Urinary bladder (tissue), 4 donors: ENCODE results near the gene ASL. TPM values are rescaled to one million over a fixed set of nuclear protein-coding genes. Genes with fewer than 3 reads are reported as not detected.
"Not testable (repeated sequence)": the region's sequence is repeated elsewhere in the genome, so short reads cannot be mapped to it uniquely, and the experiment has no call there.

Experiments
- DNase-seq: peaks from one replicate; pipeline ENCODE4 v3.0.0-alpha.2; 2015; ENCODE audit errors: extremely low spot score
- H3K27ac ChIP-seq: one replicate; pipeline ENCODE4 v1.5.1; 2013; ENCODE audit warnings: low read depth, mild to moderate bottlenecking, moderate library complexity
- H3K36me3 ChIP-seq: one replicate; pipeline ENCODE4 v1.6.1; 2013; ENCODE audit warnings: mild to moderate bottlenecking, moderate library complexity; ENCODE audit not compliant: insufficient read depth
- H3K4me1 ChIP-seq: one replicate; pipeline ENCODE4 v1.6.1; 2013; ENCODE audit warnings: mild to moderate bottlenecking, moderate library complexity; ENCODE audit not compliant: insufficient read depth
- H3K4me3 ChIP-seq: one replicate; pipeline ENCODE4 v1.5.1; 2013; ENCODE audit warnings: low read depth, low read length
- WGBS: extraction: QIAGEN DNeasy Blood & Tissue Kit; methylation state at CpG from one replicate; pipeline ENCODE4 v1.1.7; 2013; 5-methylcytosine and 5-hydroxymethylcytosine counted together
- polyA plus RNA-seq: library from polyadenylated mRNA; stranded (reverse); fragments of 200-250 nt; gene quantifications from one replicate; pipeline ENCODE4 v1.2.3, GENCODE V29; 2013
- total RNA-seq: library from RNA; depleted of rRNA; stranded (reverse); fragments of >200 nt; gene quantifications from one replicate; pipeline ENCODE4 v1.2.3, GENCODE V29; 2014
- donor health status: healthy with polysubstance abuse.
- donor health status: healthy.

The ASL gene
- total and polyA plus RNA-seq, 2 donors, result 11.1 to 34.9 TPM

DNA sequence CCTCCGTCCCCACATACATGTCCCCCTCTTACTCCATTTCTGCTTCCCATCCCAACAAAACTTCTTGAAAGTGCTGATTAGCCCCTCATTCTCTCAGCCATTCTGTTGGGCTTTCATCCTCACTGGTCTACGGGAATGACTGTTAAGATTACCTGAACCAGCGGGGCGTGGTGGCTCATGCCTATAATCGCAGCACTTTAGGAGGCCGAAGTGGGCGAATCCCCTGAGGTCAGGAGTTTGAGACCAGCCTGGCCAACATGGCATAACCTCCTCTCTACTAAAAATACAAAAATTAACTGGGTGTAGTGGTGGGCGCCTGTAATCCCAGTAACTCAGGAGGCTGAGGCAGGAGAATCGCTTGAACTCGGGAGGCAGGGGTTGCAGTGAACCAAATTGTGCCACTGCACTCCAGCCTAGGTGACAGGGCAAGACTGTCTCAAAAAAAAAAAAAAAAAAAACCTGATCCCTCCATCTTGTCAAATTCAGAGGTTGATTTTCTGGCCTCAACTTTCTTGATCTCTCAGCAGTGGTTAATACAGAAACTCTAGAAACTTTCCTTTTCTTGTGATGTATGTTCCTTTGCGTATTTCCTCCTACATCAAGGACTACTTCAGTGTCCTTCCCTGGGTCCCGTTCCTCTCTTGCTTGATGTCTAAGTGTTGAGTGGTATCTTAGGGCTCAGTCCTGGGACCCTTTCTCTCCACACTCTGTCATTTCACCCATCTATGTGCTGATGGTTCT lies 41.2 kb downstream of the ASL start:
- not testable (repeated sequence) for H3K4me3 ChIP-seq, H3K4me1 ChIP-seq, H3K27ac ChIP-seq, DNase-seq, H3K36me3 ChIP-seq
- WGBS, result 94% methylated on average over 12 of the region's 12 CpGs

DNA sequence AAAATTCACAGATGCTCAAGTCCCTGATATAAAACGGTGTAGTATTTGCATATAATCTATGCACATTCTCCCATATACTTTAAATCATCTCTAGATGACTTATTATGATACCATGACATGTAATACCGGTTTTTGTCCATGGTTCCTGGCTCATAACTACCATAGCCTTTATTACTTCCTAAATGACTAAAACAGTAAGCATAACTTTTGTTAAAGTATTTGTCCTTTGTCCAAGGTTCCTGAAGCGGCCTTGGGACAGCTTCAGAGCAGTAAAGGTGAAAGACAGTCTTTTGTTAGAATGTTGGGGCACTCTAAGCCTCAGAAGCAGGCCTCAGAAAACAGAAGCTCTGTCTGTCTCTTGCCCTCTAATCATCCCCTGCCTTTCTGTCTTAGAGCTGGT lies 43.0 kb downstream of the ASL start:
- Histone ChIP-seq H3K27ac (no peak overlapping the region), H3K4me3 (no peak overlapping the region), H3K36me3 (no peaks in the 10 kb centered on the region), H3K4me1 (peaks cover 7% of the 10 kb centered on the region)
- no peak for DNase-seq
- 71% methylated on average over 3 of the region's 3 CpGs for WGBS

DNA sequence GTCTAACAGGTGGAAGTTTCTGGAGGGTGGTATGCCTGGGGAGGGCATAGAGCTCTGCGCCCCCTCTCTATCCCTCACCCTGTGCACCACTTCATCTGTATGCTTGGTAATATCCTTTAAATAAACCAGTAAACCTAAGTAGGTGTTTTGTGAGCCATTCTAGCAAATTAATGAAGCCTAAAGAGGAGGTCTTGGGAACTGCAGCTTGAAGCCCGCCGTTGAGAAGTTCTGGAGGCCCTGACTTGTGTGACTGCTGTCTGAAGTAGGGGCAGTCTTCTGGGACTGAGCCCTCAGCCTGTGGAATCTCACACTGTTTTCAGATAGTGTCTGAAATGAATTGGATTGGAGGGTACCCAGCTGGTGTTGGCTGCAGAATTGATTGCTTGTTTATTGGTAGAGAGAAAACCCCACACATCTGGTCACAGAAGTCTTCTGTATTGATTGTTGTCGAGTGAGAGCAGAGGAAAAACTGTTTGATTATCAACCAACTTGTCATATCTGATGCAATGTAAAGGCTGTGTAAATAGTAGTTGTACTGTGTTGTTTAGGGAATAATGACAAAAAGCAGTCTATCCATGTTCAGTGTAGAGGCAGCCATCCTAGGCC lies 43.7 kb downstream of the ASL start:
- H3K4me1 ChIP-seq, result peaks cover 7% of the 10 kb centered on the region
- no peak overlapping the region for H3K27ac ChIP-seq
- DNase-seq, result no peak
- WGBS, result 78% methylated on average over 4 of the region's 4 CpGs
- no peaks in the 10 kb centered on the region for H3K36me3 ChIP-seq
- no peak overlapping the region for H3K4me3 ChIP-seq

DNA sequence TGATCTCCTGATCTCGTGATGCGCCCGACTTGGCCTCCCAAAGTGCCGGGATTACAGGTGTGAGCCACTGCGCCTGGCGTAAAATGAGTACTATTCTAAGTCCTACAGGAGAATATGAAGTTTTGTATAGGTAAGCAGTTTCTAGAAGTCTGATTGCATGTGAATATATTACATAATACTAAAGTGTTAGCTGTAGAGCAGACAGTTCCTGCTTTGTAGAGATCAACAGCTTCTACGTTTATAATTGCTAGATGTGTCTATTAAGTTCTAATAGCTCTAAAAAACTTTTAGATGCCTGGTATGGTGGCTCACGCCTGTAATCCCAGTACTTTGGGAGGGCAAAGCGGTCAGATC lies 47.5 kb downstream of the ASL start:
- H3K4me3 ChIP-seq, result no peak overlapping the region
- no peak for DNase-seq
- peaks cover 4% of the 10 kb centered on the region for H3K4me1 ChIP-seq
- H3K36me3 ChIP-seq, result no peaks in the 10 kb centered on the region
- H3K27ac ChIP-seq, result no peak overlapping the region
- WGBS, result 92% methylated on average over 9 of the region's 9 CpGs

DNA sequence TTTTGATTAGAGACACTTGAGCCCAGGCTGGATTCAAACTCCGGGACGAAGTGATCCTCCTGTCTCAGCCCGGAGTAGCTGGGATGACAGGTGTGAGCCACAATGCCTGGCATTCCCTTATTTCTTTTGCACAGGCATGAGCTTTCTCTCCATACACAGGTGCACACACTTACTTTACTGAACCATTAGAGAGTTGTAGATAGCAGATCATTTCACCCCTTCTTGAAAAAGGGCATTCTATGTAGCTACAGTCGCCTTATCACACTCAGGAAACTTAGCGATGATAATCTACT lies 48.9 kb downstream of the ASL start:
- not testable (repeated sequence) for H3K27ac ChIP-seq, H3K36me3 ChIP-seq, H3K4me1 ChIP-seq, DNase-seq, H3K4me3 ChIP-seq
- 61% methylated on average over 5 of the region's 5 CpGs for WGBS

DNA sequence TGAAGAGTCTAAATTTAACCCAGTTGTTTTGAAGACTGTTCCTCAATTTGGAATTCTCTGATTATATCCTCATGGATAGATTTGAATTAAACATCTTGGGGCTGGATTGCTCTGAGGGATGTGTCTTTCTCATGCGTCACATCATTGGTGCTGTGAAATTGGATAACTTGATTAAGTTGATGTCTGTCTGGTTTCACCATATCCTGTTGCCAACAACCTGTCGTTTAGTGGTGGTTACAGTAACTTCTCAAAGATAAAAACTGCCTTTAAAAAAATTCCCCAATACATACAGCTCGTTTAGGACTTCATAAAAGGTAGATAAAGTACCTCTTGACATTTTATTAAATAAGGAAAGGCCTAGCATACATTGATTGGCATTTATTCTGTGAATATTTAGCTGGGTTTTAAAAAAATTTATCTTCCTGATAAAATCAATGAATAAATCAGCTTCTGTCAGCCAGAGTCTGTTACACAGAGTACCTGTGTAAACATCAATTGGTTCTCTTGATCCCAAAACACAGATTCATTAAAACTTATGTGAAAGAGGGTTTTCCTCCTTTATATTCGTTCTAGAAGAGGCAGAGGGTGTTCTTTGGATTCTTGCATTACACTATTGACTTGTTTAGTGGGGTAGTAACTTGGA lies 49.6 kb downstream of the ASL start:
- Histone ChIP-seq H3K27ac (no peak overlapping the region), H3K36me3 (no peaks in the 10 kb centered on the region), H3K4me3 (no peak overlapping the region), H3K4me1 (no peaks in the 10 kb centered on the region)
- 47% methylated on average over 4 of the region's 4 CpGs for WGBS
- DNase-seq, result no peak

DNA sequence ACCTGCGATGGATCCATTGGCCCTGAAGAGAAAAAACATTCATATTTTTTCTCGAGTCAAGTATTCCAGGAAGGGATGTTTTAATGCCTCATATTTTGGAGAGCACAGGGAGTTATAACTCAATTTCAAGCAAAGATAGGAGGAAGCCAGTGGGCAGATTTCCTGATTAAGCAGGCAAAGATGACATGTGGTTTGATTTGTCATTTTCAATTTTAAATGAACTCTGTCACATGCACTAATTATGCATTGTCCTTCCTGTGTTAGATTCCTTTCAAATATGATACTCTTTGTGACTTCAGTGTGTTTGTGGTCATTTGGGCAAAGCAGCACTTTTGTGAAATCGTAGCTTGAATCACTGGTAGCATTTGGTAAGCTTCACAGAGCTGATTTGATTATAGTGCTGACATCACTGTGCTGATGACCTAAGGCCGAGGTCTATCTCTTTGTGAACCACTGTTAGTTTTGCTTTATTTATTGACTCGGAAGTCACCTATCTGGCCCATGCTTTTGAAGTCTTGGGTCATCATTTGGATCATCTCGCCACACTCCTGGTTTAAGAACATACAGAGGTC lies 50.2 kb downstream of the ASL start:
- H3K36me3 ChIP-seq, H3K4me3 ChIP-seq, H3K27ac ChIP-seq, DNase-seq, H3K4me1 ChIP-seq: not testable (repeated sequence)
- 75% methylated on average over 6 of the region's 6 CpGs for WGBS

DNA sequence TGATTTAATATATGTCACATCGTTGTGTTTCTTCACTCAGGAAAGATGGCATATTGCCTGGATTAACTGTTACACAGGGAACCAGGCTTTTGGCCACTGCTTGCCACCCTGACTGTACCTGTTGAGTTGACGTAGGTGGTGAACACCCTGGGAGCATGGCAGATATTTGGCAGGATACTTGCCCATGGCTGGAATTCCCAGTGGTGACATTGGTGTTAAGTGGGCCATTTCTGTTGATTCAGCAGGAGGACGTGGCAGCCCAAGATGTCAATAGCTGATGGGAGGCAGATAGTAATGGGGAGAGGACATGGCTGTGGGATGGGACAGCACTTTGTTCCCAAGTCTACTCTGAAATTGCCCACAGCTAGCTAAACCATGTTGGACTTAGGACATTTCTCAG lies 51.6 kb downstream of the ASL start:
- not testable (repeated sequence) for H3K4me3 ChIP-seq, H3K4me1 ChIP-seq, H3K27ac ChIP-seq, H3K36me3 ChIP-seq, DNase-seq
- 87% methylated on average over 3 of the region's 3 CpGs for WGBS

DNA sequence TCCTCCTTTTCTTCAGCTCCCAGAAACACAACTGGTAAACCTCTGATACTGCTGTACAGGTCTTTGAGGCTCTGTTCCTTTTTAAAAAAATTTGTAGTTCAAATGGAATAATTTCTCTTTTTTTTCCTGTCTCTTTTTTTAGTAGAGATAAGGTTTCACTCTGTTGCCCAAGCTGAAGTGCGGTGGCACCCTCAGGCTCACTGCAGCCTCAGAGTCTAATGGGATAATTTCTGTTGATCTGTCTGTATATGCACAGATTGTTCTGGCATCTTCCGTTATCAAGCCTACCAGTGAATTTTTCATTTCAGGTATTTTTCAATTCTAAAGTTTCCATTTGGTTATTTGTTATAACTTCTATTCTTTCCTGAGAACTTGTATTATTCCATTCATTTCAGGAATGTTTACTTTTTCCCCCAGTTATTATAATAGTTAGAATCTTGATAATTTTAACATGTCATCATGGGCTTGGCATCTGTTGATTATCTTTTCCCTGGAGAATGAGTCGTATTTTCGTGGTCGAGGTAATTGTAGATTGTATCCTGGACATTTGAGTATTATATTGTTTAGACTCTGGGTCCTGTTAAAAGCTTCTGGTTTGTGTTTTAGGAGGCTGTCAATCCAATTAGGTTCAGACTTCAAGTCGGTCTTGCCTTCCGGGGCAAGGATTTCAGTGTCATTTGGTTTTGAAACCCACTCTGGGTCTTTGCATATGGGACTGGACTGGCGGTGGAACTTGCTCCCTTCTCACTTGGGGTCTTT lies 63.6 kb downstream of the ASL start:
- H3K36me3 ChIP-seq, result peaks cover 2% of the 10 kb centered on the region
- DNase-seq, result no peak
- 60% methylated on average over 8 of the region's 8 CpGs for WGBS
- H3K4me1 ChIP-seq, result no peaks in the 10 kb centered on the region
- no peak overlapping the region for H3K27ac ChIP-seq
- no peak overlapping the region for H3K4me3 ChIP-seq

DNA sequence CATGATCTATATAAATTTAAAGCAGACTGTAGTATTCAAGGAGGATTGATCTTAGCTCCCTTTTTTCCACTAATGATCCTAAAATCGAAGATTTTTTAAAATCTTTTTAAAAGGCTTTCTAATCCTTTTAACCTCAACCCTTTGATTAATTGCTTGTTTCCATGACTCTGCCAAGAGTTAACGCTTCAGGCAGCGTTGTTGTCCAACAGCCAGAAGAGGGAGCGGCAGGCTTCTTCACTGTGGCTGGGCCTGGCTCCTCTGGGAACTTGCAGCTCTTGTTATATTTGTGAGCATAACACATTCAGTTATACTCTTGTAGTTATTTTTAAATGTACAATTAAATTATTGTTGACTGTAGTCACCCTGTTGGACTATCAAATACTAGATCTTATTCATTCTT lies 65.3 kb downstream of the ASL start:
- no peak overlapping the region for H3K4me3 ChIP-seq
- WGBS, result 20% methylated on average over 4 of the region's 4 CpGs
- no peaks in the 10 kb centered on the region for H3K4me1 ChIP-seq
- DNase-seq, result no peak
- H3K36me3 ChIP-seq, result peaks cover 2% of the 10 kb centered on the region
- H3K27ac ChIP-seq, result no peak overlapping the region

DNA sequence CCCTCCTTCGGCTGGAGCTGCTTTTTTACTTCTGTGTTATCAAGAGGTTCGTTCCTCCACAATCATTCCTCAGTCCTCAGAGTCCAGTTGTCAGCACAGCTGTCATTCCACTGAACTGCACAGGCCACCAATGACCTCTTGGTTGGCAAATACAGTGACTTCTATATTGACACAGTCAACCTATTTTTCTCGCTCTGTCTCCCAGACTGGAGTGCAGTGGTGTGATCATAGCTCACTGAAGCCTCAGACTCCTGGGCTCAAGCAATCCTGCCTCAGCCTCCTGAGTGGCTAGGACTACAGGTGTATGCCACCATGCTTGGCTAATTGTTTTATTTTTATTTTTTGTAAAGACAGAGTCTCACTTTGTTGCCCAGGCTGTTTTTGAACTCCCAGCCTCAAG lies 66.7 kb downstream of the ASL start:
- no peak for DNase-seq
- Histone ChIP-seq H3K27ac (no peak overlapping the region), H3K4me1 (no peaks in the 10 kb centered on the region), H3K36me3 (peaks cover 2% of the 10 kb centered on the region), H3K4me3 (no peak overlapping the region)
- 82% methylated on average over 3 of the region's 3 CpGs for WGBS

DNA sequence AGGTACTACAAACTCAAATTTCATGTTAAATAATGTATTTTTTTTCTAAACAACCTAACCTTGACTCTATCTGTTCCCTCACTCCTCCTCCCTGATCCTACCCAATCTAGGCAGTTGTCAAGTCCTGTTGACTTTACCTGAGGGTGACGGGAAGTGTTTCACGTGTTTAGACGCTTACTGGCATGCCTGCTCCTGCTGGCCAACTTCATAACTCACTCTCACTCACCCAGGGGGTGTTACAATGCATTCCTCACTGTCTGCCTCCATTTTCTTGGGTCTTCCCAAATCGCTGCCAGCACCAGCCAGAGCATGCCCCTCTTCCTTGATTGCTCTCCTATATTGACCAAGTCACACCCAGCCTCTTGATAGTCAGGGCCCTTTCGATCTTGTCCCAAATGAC lies 67.4 kb downstream of the ASL start:
- Histone ChIP-seq H3K4me1 (no peaks in the 10 kb centered on the region), H3K36me3 (peaks cover 2% of the 10 kb centered on the region), H3K27ac (no peak overlapping the region), H3K4me3 (no peak overlapping the region)
- DNase-seq, result no peak
- 82% methylated on average over 5 of the region's 5 CpGs for WGBS
